HG03066 (cell line): ENCODE measurements around the gene ESCO1.
"Not testable (repeated sequence)": the region's sequence is repeated elsewhere in the genome, so short reads cannot be mapped to it uniquely, and the experiment has no call there.

Experiments
- ATAC-seq: cut with Tn5 transposase; IDR thresholded peaks from one replicate; pipeline ENCODE4 v1.9.1; 2021; ENCODE audit warnings: low read depth; ENCODE audit not compliant: unreplicated experiment

The ESCO1 gene

GRCh38 chr18:21593540-21594257, 6.8 kb downstream of the ESCO1 start:
- ATAC-seq: no peak

DNA sequence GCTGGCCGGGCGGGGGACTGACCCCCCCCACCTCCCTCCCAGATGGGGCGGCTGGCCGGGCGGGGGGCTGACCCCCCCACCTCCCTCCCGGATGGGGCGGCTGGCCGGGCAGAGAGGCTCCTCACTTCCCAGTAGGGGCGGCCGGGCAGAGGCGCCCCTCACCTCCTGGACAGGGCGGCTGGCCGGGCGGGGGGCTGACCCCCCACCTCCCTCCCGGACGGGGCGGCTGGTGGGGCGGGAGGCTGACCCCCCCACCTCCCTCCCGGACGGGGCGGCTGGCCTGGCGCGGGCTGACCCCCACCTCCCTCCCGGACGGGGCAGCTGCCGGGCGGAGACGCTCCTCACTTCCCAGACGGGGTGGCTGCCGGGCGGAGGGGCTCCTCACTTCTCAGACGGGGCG, 8.1 kb downstream of the ESCO1 start:
- not testable (repeated sequence) for ATAC-seq

DNA sequence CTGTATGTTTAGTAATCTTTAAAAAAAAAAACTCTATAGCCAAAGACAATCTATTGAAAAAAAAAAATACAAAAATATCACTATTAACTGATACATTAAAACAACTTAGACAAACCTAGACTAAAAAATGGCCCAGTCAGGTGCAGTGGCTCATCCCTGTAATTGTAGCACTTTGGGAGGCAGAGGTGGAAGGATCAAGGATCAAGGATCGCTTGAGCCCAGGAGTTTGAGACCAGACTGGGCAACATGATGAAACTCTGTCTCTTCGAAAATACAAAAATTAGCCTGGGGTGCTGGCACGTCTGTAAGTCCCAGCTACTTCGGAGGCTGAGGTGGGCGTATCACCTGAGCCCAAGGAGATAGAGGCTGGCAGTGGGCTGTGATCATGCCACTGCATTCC, 16.1 kb downstream of the ESCO1 start:
- no peak for ATAC-seq

DNA sequence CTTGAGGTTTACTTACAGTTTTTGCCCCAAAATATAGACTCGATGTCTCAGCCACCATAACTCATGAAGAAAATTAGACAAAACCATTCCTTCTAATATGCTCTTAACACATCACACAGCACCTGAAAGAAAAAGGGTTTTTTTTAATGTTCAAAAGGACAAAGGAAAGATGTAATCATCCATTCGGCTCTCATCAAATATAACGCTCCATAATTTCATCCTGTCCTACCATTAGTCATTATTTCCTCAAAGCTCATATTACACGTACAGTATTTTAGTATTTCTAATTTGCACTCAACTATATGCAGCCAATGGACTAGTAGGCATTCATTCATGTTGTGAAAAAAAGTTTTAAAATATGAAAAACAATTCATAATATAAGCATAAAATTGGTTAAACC, 24.8 kb downstream of the ESCO1 start:
- no peak for ATAC-seq

DNA sequence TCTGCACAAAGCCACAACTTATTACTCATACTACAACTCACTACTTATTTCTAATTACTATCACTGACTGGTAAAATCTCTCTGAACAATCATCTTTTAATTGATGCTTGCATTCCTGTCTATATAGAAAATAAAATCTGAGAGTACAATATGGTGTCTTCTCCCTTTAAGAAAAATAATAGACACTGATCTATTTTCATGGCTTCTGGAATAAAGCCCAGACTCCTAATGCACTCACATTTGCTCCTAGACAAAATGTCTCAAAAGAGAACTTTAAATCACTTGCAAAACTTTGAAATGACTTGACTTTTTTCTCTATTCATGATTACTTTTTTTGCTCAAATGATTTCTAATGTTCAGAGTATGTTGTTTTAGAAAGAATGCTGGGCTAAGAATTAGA, 28.7 kb downstream of the ESCO1 start:
- ATAC-seq: no peak

GRCh38 chr18:21559195-21559594, 41.3 kb downstream of the ESCO1 start:
- ATAC-seq: no peak

DNA sequence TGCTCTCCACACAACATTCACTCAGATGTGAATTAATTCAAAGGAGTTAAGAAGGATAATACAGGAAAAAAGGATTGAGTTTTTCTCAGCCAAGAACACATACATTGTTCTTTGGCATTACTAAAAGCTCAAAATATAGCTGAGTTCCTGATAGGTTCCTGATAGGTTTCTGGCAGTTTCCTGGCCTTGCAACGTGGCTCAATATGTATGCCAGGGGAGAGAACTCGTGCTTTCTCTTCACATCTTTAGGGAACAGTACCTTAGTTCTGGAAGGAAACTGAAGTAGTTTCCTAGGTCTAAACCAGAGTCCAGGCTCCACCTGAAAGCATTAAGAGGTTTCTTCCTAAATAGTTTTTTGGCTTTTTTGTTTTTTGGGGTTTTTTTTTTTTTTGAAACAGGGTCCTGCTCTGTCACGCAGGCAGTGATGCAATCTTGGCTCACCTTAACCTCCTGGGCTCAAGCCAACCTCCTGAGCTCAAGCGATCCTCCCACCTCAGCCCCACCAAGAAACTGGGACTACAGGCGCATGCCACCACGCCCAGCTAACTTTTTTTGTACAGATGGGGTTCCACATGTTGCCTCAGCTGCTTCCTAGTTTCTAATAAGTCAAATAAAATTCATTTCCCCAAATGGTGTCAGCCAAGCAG, 42.8 kb downstream of the ESCO1 start:
- ATAC-seq: no peak

DNA sequence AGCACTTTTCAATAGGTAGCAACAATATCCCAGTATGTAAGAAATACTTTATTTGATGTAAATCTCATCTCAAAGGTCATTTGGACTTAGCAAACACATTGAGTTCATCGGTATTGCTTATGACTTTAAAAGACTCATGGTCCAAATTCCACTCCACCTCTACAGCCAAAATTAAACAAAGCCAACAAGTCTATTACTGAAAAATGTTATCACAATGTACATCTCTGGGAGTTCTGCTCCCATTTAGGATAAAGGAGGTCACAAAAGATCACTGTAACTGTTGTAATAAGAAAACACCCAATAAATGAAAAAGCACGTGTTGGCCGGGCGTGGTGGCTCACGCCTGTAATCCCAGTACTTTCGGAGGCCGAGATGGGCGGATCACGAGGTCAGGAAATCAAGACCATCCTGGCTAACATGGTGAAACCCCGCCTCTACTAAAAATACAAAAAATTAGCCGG, 50.0 kb downstream of the ESCO1 start:
- ATAC-seq: no peak

DNA sequence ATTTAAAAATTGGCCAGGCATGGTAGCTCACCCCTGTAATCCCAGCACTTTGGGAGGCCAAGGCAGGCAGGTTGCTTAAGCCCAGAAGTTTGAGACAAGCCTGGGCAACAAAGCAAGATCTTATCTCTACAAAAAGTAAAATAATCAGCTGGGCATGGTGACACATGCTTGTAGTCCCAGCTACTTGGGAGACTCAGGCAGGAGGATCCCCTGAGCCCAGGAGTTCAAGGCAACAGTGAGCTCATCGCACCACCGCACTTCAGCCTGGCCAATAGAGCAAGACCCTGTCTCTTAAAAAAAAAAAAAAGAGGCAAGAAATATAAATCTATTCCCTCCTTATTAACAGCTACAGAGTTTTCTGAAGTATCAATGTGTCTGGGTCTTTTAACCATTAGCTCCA, 51.9 kb downstream of the ESCO1 start:
- no peak for ATAC-seq

DNA sequence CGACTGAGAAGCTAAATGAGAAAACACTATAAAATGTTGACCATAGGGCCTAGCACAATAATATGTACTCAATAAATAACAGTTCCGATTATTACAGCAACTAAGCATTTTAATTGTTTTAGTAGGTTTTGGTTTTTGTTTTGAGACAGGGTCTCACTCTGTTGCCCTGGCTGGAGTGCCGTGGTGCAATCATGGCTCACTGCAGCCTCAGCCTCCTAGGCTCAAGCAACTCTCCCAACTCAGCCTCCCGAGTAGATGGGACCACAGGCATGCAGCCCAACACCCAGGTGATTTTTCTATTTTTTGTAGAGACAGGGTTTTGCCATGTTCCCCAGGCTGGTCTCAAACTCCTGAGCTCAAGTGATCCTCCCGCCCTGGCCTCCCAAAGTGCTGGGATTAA, 54.1 kb downstream of the ESCO1 start:
- no peak for ATAC-seq

DNA sequence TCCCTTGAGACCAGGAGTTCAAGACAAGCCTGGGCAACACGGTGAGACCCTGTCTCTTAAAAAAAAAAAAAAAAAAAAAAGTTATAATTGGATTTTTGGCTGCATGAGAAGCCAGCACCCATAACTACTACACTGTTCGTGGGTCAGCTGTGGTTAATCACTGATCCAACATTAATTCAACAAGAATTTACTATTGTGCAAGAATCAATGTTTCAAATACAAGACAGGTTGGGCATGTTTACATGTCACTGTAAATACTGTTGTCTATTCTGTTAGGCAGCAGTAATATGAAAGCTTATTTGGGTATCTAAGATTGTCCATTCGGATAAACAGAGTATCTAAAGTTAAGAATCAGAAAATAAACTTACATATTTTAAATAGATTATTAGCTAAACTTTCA, 62.3 kb downstream of the ESCO1 start:
- no peak for ATAC-seq

GRCh38 chr18:21534327-21534726, 66.2 kb downstream of the ESCO1 start:
- ATAC-seq: no peak

GRCh38 chr18:21526463-21526862, 74.0 kb downstream of the ESCO1 start:
- ATAC-seq: no peak

DNA sequence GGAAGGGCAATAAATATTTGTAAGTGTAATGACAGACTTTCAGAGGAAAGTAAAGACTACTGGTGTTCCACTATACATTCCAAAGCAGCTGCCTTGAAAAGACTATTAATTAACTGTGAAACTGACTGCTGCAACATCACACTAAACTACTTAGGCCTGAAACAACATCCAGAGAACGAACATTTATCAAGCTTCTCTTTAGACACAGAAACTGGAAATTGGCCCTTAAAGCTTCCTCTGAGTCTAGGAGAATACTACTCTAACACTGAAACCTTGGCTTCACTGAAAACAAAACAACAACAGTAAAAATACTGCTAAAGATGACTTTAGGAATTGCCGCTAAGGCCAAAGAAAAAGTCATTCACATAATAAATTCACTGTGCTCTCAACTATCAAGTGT, 74.6 kb downstream of the ESCO1 start:
- no peak for ATAC-seq

DNA sequence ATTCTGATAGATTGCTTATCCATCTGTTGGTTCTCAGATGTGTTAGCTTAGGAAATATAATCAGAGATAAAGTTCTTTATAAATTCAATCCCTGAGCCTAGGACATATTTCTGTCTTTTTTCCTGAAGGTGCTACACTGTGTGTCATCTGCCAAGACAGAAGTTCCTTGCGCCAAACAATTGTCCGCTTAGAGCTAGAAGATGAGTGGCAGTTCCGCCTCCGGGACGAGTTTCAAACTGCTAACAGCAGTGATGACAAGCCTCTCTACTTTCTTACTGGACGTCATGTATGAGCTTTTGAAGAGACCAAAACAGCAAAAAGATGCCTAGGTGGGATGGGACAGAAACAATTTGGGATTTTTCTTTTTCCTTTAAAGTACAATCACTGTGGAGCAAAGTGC, 78.0 kb downstream of the ESCO1 start:
- ATAC-seq: no peak

GRCh38 chr18:21513741-21514140, 86.8 kb downstream of the ESCO1 start:
- no peak for ATAC-seq

- no peak for ATAC-seq
These were observed 87.2 kb downstream of the ESCO1 start for GRCh38 chr18:21513292-21513691.

DNA sequence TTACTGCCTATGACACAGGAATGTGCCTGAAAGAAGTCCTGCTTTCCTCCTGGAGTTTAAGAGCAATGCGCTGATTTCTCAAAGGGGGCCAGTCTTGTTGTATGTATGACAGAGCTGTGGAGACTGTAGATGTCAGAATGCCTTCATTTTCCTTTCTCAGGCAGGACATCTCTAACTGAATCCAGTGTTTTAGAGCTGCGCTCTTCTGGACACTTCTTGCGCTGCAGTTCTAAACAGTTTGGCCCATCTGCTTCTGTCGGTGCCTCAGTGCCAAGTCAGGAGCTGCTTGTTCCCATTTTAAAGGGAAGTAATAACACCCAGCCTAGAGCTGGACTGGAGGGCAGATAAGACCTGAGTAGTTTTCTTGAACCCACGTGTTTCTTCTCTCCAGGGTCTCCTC, 91.4 kb downstream of the ESCO1 start:
- no peak for ATAC-seq

DNA sequence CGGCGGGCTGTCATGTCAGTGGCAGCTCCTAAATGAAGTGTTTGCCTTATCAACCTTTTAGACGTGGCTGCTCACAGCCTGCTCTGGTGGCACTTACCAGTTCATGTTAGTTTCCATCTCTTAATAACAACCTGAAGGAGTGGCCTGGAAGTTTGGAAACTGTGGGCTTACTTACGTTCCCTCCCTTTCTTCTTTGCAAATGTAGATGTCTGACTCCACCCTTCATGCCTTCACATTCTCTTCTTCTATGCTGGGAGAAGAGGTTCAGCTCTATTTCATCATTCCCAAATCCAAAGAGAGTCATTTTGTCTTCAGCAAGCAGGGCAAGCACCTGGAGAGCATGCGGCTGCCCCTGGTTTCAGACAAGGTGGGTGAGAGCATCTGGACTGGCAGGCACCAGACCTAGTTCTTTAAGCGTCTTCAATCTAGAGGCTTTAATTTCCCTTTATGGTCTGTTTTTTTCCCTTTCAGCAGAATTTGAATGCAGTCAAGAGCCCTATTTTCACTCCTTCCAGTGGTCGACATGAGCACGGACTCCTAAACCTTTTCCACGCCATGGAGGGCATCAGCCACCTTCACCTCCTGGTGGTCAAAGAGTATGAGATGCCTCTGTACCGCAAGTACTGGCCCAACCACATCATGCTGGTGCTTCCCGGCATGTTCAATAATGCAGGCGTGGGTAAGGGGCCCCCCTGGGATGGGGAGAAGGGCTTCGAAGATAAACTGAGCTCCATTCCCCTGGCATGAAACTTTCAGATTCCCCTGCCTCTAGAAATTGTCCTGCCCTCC, 92.4 kb downstream of the ESCO1 start:
- no peak for ATAC-seq

DNA sequence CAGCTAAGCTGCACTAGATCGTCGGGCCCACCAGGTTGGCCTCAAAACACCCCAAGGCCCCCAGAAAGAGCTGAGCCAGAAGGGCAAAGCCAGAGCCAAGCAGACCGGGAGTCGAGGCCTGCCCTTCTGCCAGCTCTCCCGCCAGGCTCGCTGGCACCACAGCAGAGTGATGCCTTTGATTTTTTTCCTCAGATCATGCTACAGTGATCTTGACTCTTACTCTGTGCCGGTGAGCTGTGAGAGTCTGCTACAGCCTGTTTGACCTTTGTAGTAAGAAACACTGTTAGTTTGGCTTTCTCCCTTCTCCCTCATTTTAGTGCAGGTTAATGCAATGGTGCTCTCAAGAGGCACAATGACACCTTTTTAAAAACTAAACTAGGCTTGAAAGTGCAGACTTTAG, 97.8 kb downstream of the ESCO1 start:
- no peak for ATAC-seq

DNA sequence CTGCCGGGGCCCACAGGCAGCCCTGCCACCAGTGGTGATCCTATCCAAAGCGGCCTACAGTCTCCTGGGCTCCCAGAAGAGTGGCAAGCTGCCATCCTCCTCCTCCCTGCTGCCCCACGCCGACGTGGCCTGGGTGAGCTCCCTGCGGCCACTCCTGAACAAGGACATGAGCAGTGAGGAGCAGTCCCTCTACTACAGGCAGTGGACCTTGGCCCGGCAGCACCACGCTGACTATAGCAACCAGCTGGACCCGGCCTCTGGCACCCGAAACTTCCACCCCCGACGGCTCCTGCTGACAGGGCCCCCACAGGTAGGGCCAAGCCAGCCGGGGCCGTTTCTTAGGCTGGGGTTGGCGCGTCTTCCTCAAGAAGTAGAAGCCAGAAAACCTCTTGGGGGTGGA, 100.5 kb downstream of the ESCO1 start:
- ATAC-seq: no peak
